K562 (cell line): ENCODE measurements around the gene MGAT4C. TPM values are rescaled to one million over a fixed set of nuclear protein-coding genes. Genes with fewer than 3 reads are reported as not detected.

ENCODE experiments used
- ATAC-seq: fragments of 200-7000 bp; cut with Tn5 transposase; 3 replicates; pipeline ENCODE4 v1.9.1; 2020; ENCODE audit warnings: moderate library complexity
- BruUV-seq: library from RNA; stranded (reverse); fragments of 400-500 nt; replicated peaks from 2 replicates; lab custom pipeline; 2021; lab: Mats Ljungman, UMichigan
- CTCF ChIA-PET: fragments of 300-600 bp; formaldehyde crosslinking; extraction: SDS; loops from one replicate; lab custom pipeline; 2021; ENCODE audit warnings: low intra/inter-chr PET ratio; lab: Yijun Ruan, JAX
- POLR2A ChIA-PET: fragments of 300-600, 350-650 bp; sonication (Branson Sonifier 250); formaldehyde crosslinking; extraction: SDS; loops from one replicate; lab custom pipeline; 2021; ENCODE audit warnings: antibody characterized with exemption, inconsistent platforms; lab: Yijun Ruan, JAX
- DNase-seq, 4 experiments: peaks; one replicate each; pipeline versions ENCODE4 v3.0.0 to v3.0.0-alpha.2; 2011 to 2018; ENCODE audit warnings: low spot score in 3 of 4, mixed read lengths in 3 of 4; ENCODE audit errors: extremely low read depth in 1 of 4
- FAIRE-seq: peaks from 2 replicates; lab custom pipeline; 2011; peaks lifted over from hg19 to GRCh38; lab: Jason Lieb, UNC
- H2AFZ ChIP-seq: 2 replicates; pipeline ENCODE4 v1.6.0; 2011; ENCODE audit warnings: low read depth, low read length, control low read depth, inconsistent platforms
- H3K27ac ChIP-seq: fragments of 200-600 bp; 3 replicates; pipeline ENCODE4 v1.8.0; 2011; ENCODE audit warnings: low read depth, mild to moderate bottlenecking, control low read depth, inconsistent platforms, low read length, moderate library complexity, mixed read lengths; ENCODE audit errors: extremely low read depth
- H3K27me3 ChIP-seq, 2 experiments: fragments of 300-600 bp in 1 of 2; 2 replicates in 1 of 2; 3 replicates in 1 of 2; pipeline versions ENCODE4 v1.6.0 to v1.8.0; 2011; ENCODE audit warnings: inconsistent platforms in 2 of 2, low read length in 2 of 2, mild to moderate bottlenecking in 1 of 2, mixed read lengths in 1 of 2, moderate library complexity in 1 of 2; ENCODE audit not compliant: control insufficient read depth in 2 of 2, insufficient read depth in 2 of 2
- H3K36me3 ChIP-seq: fragments of 300-600 bp; 3 replicates; pipeline ENCODE4 v1.8.0; 2011; ENCODE audit warnings: mild to moderate bottlenecking, low read length, inconsistent platforms; ENCODE audit not compliant: control insufficient read depth, insufficient read depth
- H3K4me1 ChIP-seq, 2 experiments: fragments of 200-600 bp in 1 of 2; replicated peaks in 1 of 2; 2 replicates in 1 of 2; 3 replicates in 1 of 2; pipeline versions ENCODE4 v1.5.1 to v1.8.0; 2011; ENCODE audit warnings: inconsistent platforms in 2 of 2, low read length in 2 of 2, mild to moderate bottlenecking in 1 of 2, mixed read lengths in 1 of 2, moderate library complexity in 1 of 2; ENCODE audit not compliant: control insufficient read depth in 2 of 2, insufficient read depth in 2 of 2
- H3K4me2 ChIP-seq: 2 replicates; pipeline ENCODE4 v1.6.1; 2011; ENCODE audit warnings: low read length, control low read depth, inconsistent platforms, mixed read lengths; ENCODE audit not compliant: insufficient read depth
- H3K4me3 ChIP-seq: fragments of 200-600 bp; sonication (generic), shearing (Covaris generic); 2 replicates; pipeline ENCODE4 v1.5.1; 2016; ENCODE audit warnings: control low read depth, inconsistent platforms
- H3K79me2 ChIP-seq: fragments of 200-600 bp; 3 replicates; pipeline ENCODE4 v1.8.0; 2011; ENCODE audit warnings: low read length, inconsistent platforms; ENCODE audit not compliant: control insufficient read depth, insufficient read depth
- H3K9ac ChIP-seq, 2 experiments: 2 replicates each; pipeline versions ENCODE4 v1.6.0 to v1.6.1; 2011; ENCODE audit warnings: low read depth in 2 of 2, low read length in 2 of 2, control low read depth in 1 of 2, inconsistent platforms in 1 of 2, mild to moderate bottlenecking in 1 of 2, mixed read lengths in 1 of 2; ENCODE audit not compliant: insufficient read depth in 1 of 2
- H3K9me1 ChIP-seq: one replicate; pipeline ENCODE4 v1.6.0; 2011; ENCODE audit warnings: inconsistent platforms, mild to moderate bottlenecking, low read length, moderate library complexity; ENCODE audit not compliant: control insufficient read depth, insufficient read depth
- H3K9me3 ChIP-seq: replicated peaks from 2 replicates; pipeline ENCODE4 v1.5.1; 2011; ENCODE audit warnings: low read depth, low read length, inconsistent platforms; ENCODE audit not compliant: control insufficient read depth, insufficient read depth
- H4K20me1 ChIP-seq: replicated peaks from 2 replicates; pipeline ENCODE4 v1.6.1; 2011; ENCODE audit warnings: low read length, inconsistent platforms, mixed read lengths; ENCODE audit not compliant: control insufficient read depth, insufficient read depth
- CAMTA2 ChIP-seq: fragments of 250-450 bp; sonication (Bioruptor Pico); conservative IDR thresholded peaks from 2 replicates; pipeline ENCODE4 v1.5.1; 2022
- GTF2B ChIP-seq: IDR thresholded peaks from 2 replicates; pipeline ENCODE4 v1.6.1; 2011; ENCODE audit not compliant: insufficient read length; ENCODE audit errors: extremely low read depth
- GTF2E2 ChIP-seq: fragments of 200-800 bp; sonication (Bioruptor generic); IDR thresholded peaks from 2 replicates; pipeline ENCODE4 v1.6.1; 2016; ENCODE audit warnings: missing genetic modification characterization, missing compliant biosample characterization
- HINFP ChIP-seq: fragments of 450-650 bp; conservative IDR thresholded peaks from 2 replicates; pipeline ENCODE4 v1.6.1; 2016; ENCODE audit warnings: missing genetic modification characterization, low read depth, mild to moderate bottlenecking, control low read depth, missing compliant biosample characterization
- MYBL2 ChIP-seq, 2 experiments: fragments of 450-650 bp in 1 of 2; sonication (generic) in 1 of 2; formaldehyde crosslinking in 1 of 2; IDR thresholded peaks; 2 replicates each; pipeline versions ENCODE4 v1.6.1 to v1.8.1; 2017 to 2022; ENCODE audit warnings: borderline replicate concordance in 1 of 2, inconsistent platforms in 1 of 2, low read depth in 1 of 2, mild to moderate bottlenecking in 1 of 2, missing genetic modification reagents in 1 of 2, moderate library complexity in 1 of 2
- SETDB1 ChIP-seq: IDR thresholded peaks from one replicate; pipeline ENCODE4 v1.6.1; 2012; ENCODE audit warnings: low read length, control low read depth, inconsistent platforms
- TEAD1 ChIP-seq, 2 experiments: fragments of 450-650 bp in 1 of 2; sonication (generic) in 1 of 2; formaldehyde crosslinking; IDR thresholded peaks; 2 replicates each; pipeline versions ENCODE4 v1.4.0 to v1.8.0; 2020 to 2022; ENCODE audit warnings: mild to moderate bottlenecking in 2 of 2, missing genetic modification reagents in 1 of 2
- U2AF1 ChIP-seq: fragments of 200-400 bp; formaldehyde crosslinking; optimal IDR thresholded peaks from 2 replicates; pipeline ENCODE3; 2017; ENCODE audit warnings: mild to moderate bottlenecking, low read depth, low read length, moderate library complexity
- XRCC4 ChIP-seq: IDR thresholded peaks from one replicate; pipeline ENCODE4 v1.6.1; 2011; ENCODE audit not compliant: insufficient read depth, insufficient read length; ENCODE audit errors: extremely low read depth
- ZBTB5 ChIP-seq: fragments of 450-650 bp; IDR thresholded peaks from 2 replicates; pipeline ENCODE4 v1.6.1; 2017; ENCODE audit warnings: antibody characterized with exemption
- ZFP36 ChIP-seq: fragments of 150-350 bp; IDR thresholded peaks from 2 replicates; pipeline ENCODE4 v1.6.1; 2018; ENCODE audit warnings: low read length, low read depth; ENCODE audit not compliant: partially characterized antibody
- ZNF395 ChIP-seq: fragments of 200-800 bp; sonication (Bioruptor generic); IDR thresholded peaks from 2 replicates; pipeline ENCODE4 v1.6.1; 2017; ENCODE audit warnings: missing genetic modification characterization, missing compliant biosample characterization
- ZNF561 ChIP-seq: fragments of 450-650 bp; formaldehyde crosslinking; conservative IDR thresholded peaks from 2 replicates; pipeline ENCODE4 v1.4.0; 2020; ENCODE audit warnings: mild to moderate bottlenecking, moderate library complexity
- WGBS: fragments of 100-300 bp; shearing (Covaris generic); methylation state at CpG from one replicate; pipeline ENCODE4 v1.1.6; 2016; ENCODE audit warnings: low coverage, mixed read lengths; ENCODE audit not compliant: insufficient coverage; ENCODE audit errors: missing lambda C conversion rate; 5-methylcytosine and 5-hydroxymethylcytosine counted together
- in situ Hi-C: fragments of 300-500 bp; cut with MboI; formaldehyde crosslinking; loops from 4 replicates; pipeline ENCODE4 v1.15.0; 2018; ENCODE audit warnings: inconsistent platforms, mixed read lengths
- intact Hi-C: fragments of 100-400 bp; cut with micrococcal nuclease; formaldehyde crosslinking; loops from 2 replicates; pipeline ENCODE4 v1.14.2; 2022
- polyA plus RNA-seq, 8 experiments: library from polyadenylated mRNA; depleted of rRNA in 4 of 8; stranded (reverse) in 5 of 8; unstranded in 3 of 8; fragments of >200 nt; fragmentation: Nextera tagmentation in 2 of 8; fragmentation: Illumina TruSeq in 1 of 8; extraction: Ambion mirVana in 2 of 8; extraction: Trizol in 1 of 8; gene quantifications; 2 replicates each; pipeline versions ENCODE4 v1.2.1 to v1.2.3, GENCODE V29; 2011 to 2014; ENCODE audit warnings: inconsistent platforms in 1 of 8, missing spikeins in 1 of 8
- total RNA-seq, 7 experiments: library from RNA; depleted of rRNA in 6 of 7; stranded (reverse); fragments of >200 nt in 6 of 7; fragmentation: Illumina TruSeq in 2 of 7; extraction: Trizol in 2 of 7; gene quantifications; 2 replicates each; pipeline versions ENCODE4 v1.2.1 to v1.2.3, GENCODE V29; 2011 to 2021; ENCODE audit warnings: low replicate concordance in 1 of 7

The MGAT4C gene
- total and polyA plus RNA-seq, 9 of the 15 experiments (the other 6 are each of a cell fraction or from before 2014, with no cell fraction given), result not detected

- H3K4me2 ChIP-seq, result no peak overlapping the region
- no peak overlapping the region for H3K27ac ChIP-seq
- no peaks in the 10 kb centered on the region for H3K27me3 ChIP-seq
- no TSS peak for BruUV-seq
- no peaks in the 10 kb centered on the region for H4K20me1 ChIP-seq
- no peaks in the 10 kb centered on the region for H3K4me1 ChIP-seq
- no peaks in the 10 kb centered on the region; the same call in 1 of the 2 replicates for H3K9me3 ChIP-seq
- no peaks in the 10 kb centered on the region for H3K9me1 ChIP-seq
- in situ Hi-C loops (no loop called here), intact Hi-C loops (no loop called here)
- DNase-seq, result no peak
- WGBS, result 0% methylated on average over 4 of the region's 4 CpGs
- H3K36me3 ChIP-seq, result no peaks in the 10 kb centered on the region
- no peaks in the 10 kb centered on the region for H3K79me2 ChIP-seq
- no peak overlapping the region for H2AFZ ChIP-seq
- no peak overlapping the region for H3K9ac ChIP-seq
- TF ChIP-seq ZNF395 (no peak), MYBL2 (IDR thresholded peaks at IDR 0.05; ENCODE audit: low read depth) (no peak), MYBL2 (CRISPR knock-in tag; IDR thresholded peaks at IDR 0.05; ENCODE audit: borderline replicate concordance) (no peak), ZBTB5 (no peak), ZNF561 (CRISPR knock-in tag) (no peak), U2AF1 (no peak), ZFP36 (no peak), SETDB1 (no peak), GTF2B (no peak), XRCC4 (no peak), CAMTA2 (no peak), HINFP (tag) (no peak), GTF2E2 (no peak), TEAD1 (CRISPR knock-in tag; IDR thresholded peaks at IDR 0.05) (no peak)
- ATAC-seq, result no peak
- FAIRE-seq, result no peak
- H3K4me3 ChIP-seq, result no peak overlapping the region
- POLR2A ChIA-PET, result interaction anchor here (0.6 kb wide), 1 partner anchor 1855 kb away, joined by 3 read pairs; no protein-coding TSS in a partner anchor
- CTCF ChIA-PET, result no interaction called here
Measured at GRCh38 chr12:86158956-86159355, 97.2 kb downstream of the MGAT4C start.
